DMS 273 treated with DMSO at 0.1 percent for 48 hours (cell line): ENCODE data around the gene MIDN.

Experiments used
- DNase-seq: peaks from one replicate; lab custom pipeline; 2025; lab: John Stamatoyannopoulos, UW

The MIDN gene

DNA sequence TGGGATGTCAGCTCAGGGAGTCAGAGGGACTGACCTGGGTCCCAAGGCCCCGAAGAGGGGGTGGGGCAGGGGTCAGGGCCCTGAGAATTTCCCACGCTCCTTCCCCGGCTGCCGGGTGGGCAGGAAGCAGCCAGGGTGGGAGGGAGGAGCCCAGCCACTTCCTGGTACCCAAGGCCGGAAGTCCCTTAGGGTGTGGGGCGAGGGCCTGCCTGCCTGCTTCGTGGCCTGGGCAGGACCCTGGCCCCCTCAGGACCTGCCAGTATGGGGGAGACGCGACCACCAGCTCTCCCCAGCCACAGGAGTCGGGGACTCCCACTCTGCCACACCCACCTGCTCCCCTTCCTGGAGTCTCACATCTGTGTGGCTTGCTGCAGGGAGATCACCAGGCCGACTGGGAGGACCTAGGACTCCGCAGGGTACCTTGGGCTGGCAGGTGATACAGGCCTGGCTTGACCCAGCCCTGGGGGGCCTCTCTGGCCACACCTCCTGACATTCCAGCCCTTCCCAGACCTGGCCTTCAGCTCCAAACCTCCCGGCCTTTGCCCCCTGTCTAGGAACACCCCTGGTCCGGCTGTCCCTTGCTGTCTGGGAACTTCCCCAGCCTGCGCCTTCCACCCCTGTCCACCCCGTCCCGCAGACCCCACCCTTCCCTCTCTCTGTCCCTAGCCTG, 11.0 kb downstream of the MIDN start:
- no peak for DNase-seq

DNA sequence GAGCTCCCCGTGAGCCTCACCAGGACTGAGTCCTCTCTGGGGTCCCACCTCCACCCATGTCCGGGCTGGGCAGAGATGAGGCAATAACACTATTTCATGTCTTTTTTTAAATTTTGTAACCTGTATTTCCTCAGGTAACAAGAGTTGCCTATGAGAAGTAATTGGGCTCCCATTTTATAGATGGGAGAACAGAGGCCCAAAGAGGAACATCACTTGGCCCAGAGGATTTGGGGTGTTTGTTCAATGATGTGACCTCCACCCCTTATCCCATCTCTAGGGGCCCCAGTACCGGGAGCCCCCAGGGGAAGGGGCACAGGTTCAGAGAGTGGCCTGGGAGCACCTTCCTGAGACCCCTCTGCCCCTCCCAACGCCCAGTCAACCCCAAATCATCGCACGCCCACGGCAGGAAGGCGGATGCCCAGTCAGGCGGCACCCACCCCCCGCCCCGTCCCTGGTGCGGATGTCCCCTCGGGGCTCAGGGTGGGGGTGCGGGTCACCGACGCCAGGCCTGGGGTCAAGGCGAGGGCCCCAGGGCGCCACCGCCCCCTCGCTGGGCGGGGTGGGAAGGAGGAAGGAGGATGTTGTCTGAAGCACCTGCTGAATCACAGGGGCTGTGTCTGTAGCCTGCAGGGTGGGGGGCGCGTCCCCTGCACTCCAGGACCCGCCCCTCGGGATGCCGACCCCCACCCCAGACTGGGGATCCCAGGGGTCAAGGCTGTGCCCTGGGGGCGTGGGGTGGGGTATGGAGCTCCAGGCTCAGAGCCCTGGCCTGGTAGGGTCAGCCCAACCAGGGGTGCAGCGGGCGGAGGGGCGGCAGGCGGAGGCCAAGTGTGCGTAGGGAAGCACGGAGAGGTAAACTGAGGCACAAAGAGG, 11.7 kb downstream of the MIDN start:
- DNase-seq = no peak

DNA sequence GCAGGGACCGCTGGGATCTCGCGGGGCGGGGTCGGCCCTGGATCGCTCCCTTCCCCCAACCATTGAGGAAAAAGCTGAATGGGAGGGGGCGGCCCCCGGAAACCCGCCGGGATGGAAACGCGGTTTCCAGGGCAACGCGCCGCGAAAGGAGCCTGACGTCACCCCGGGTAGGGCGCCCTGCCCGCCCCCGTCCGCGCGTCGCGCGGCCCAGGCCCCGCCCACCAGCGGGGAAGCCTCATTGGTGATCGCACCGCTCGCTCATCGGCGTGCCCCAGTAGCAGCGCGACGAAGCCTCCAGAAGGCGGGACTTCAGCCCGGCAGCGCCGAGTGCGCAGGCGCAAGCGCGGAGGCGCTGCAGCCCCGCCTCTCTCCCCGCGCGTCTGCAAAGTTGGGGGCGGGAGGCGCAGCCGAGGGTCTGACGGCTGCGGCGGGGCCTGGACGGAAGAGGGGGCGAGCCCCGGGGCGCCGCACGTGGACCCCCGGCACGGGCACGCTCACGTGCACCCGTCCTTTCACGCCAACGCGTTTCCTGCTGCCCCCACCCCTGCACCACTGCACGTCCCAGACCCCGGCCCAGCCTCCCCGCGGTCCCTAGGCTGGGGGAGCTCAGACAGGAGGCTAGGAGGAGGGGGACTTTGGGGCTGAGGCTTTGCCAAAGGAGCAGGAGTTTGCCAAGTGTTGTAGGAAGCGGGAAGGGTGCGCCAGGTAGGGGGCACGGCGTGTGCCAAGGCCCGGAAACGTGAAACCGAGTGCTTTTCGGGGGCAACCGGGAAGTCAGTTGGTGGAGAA, 12.6 kb downstream of the MIDN start:
- DNase-seq = peak; percentile 85

DNA sequence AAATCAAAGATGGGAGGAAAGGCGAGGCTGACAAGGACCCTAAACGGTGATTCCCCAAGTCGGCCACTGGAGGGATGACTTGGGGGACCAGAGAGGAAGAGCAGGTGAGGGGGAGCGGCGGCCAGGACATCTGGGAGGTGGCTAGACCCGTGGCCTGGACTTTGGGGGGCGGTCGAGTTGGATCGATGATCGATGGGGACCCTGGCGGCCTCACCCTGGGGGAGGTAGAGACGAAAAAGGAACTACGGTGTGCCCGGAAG, 13.1 kb downstream of the MIDN start:
- no peak for DNase-seq

DNA sequence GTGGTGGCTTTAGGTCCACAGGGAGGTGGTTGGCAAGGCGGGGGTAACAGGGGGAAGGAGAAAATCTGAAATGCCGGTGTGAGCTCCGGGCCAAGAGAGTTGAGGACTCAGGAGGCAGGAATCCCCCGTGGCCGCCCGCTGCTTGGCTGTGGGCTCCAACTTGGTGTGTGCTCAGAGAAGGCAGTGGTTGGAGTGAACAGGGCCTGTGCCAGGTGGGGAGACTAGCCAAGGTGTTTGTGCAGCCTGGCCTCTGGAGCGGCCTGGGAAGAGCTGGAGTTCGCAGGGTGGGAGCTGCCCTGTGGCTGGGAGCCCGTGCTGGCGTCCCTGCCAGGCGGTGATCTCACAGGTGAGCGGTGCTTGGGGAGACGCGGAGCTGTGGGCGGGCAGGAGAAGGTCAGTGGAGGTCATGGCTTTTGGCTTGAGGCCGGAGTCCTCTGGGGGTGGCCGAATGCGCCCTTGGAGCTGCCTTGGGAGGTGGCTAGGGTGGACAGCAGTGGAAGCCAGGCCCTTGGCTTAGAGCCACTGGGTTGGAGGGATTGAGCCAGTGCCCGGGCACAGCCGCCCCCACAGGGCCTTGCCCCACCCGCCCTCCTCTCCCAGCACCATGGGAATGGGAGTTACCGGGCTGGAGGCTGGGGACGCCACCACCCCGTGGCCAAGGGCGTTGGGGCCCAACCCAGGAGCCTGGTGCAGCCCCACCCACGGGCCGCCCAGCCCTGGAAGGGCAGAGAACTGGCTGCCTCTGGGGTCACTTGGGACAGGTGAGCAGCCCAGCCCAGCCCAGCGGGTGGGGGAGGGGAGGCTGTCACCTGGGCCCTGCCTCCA, 13.6 kb downstream of the MIDN start:
- DNase-seq = no peak

DNA sequence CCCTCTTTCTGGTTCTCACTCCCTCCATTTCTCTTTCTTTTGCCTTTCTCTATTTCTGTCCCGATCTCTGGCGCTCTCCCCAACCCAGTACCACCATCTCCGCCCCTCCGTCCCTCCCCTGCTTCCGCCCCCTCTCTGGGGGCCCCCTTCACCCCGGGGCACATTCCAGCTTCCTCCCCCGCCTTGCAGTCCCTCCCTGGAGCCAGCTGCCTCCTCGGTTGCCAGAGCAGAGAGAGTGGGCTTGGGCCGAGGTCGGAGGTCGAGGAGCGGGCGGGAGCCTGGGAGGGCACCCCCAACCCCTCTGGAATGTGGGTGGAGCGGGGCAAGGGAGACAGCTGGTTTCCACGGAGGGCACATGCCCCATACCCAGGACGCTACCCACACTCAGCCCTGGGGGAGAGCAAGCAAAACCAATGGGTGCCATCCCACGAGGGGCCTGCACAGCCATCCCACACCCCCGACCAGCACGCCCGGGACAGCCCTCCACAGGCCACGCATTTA, 14.3 kb downstream of the MIDN start:
- no peak for DNase-seq

DNA sequence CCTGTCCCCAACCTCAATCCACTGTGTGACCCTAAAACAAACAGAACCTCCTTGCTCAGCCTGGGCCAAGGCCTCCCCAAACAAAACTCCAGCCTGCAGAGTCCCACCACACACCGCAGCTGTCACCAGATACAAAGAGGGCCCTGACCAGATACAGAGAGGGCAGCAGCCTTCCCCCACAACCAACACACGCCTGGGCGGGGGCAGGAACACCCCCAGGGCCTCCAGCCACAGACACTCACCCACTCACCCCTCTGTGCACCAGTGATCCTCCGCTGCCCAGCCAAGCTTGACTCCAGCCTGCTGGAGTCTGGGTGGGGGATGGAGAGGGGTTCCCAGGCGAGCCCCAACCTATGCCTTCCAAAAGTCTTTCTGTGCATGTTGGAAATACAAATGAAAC, 14.8 kb downstream of the MIDN start:
- DNase-seq = no peak

DNA sequence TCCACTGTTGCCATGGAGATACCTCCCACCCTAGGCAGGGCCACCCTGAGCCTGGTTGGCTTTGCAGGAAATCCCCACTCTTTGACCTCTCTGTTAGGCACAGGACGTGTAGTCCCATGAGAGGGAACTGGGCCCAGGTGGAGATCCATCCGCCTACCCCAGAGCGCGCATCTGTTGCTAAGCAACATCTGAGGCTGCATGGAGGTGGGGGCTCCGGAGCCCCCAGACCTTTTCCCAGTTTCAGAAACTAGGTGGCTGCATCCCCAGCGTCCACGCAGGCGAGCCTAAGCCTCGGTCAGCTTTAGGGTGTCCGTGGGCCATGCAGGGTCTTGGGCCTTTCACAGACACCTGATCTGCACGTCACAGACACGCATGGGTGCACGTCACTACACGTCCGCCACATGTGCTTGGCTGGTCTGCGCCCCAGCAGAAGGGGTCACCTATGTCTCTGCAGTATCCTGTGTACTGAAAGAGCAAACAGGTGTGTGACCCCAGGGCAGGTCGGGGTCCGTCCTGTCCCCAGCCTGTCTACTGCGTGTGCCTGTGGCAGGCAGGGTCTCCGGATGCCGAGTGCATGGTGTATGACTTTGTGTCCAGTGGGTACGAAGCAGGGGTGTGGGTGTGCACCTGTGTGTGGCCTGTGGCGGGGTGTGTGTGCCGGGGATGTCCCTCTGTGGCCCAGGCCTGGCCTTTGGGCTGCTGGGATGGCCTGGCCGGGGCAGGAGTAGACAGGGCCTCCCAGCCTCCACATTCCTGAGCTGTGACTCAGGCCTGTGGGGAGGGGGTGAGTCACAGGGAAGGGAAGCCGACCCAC, 16.6 kb downstream of the MIDN start:
- no peak for DNase-seq

DNA sequence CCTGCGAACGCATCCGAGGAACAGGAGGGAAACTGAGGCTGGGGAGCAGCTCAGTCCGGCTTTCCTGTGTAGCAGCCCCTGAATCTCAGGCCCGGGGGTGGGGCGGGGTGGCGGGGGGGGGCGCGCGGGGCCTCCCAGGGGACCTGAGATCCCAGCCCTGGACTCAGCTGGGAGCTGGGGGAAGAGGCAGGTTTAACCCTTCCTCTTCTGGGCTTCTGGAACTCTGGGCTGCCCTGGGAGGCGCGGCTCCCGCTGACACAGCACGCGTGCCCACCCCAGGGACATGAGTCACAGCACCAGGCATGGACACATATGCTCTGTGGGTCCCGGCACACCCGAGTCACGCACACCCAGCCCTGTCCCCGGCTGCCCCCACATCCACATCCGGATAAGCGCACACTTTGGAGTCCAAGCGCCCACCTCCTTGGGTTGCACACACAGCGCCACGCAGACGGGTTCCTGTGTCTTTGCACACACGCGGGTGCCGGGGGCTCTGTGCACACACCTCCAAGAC, 17.3 kb downstream of the MIDN start:
- no peak for DNase-seq

DNA sequence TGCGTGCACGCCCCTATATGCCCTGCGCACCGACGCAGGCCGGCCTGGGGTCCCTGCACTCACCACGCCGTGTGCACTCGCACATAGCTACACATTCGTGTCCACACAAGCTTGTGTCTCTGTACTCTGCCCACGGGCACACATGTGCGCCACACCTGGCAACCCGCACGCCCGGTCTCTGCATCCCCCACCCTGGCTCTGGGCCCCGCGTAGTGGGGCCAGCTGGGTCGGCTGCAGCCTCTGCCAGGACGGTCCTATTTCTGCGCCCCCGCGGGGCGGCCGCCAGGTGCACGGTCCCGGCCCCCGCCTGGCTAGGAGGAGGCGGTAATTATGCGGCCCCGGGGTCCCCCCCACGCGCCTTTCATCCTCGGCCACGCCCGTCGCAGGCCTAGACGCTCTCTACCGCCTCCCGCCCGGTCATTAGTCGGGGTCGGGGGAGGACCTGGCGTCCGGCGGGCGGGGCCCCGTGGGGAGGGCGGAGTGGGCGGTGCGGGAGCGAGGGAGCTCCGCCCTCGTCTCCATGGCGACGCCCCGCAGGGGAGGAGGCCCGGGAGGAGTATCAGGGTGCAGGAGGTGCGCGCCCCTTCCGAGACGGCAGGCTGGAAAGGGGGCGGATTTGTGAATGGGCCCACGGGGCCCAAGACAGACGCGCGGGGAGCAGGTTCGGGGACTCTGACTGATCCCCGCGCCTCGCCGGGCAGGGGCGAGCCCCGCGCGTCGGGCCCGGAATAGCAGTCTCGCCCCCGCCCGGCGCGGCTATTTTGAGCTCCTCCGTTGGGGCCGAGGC, 17.9 kb downstream of the MIDN start:
- no peak for DNase-seq

DNA sequence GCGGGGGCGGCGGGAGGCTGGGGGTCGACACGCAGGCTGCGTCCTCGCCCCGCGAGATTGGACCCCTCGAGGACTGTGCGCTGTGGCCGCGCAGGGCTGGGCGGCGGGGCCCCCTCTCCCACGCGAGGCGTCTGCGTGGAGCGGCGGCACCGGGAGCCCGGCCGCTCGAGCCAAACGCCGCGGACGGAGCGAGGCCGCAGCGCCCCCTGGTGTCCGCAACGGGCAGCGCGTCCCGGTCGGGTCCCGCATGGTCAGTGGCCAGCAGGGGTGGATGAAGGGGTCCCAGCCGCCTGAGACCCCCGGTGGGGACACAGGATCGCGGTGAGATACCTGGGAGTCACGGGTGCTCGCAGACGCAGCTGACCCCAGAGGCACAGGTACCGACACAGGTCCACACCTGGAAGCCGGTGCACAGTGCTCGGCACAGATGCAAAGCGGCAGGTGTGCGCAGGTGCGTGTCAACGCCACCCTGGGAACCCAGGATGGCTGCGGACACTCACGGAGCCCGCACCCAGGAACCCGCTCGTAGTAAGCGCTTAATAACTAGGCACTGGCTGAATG, 18.6 kb downstream of the MIDN start:
- DNase-seq = no peak

DNA sequence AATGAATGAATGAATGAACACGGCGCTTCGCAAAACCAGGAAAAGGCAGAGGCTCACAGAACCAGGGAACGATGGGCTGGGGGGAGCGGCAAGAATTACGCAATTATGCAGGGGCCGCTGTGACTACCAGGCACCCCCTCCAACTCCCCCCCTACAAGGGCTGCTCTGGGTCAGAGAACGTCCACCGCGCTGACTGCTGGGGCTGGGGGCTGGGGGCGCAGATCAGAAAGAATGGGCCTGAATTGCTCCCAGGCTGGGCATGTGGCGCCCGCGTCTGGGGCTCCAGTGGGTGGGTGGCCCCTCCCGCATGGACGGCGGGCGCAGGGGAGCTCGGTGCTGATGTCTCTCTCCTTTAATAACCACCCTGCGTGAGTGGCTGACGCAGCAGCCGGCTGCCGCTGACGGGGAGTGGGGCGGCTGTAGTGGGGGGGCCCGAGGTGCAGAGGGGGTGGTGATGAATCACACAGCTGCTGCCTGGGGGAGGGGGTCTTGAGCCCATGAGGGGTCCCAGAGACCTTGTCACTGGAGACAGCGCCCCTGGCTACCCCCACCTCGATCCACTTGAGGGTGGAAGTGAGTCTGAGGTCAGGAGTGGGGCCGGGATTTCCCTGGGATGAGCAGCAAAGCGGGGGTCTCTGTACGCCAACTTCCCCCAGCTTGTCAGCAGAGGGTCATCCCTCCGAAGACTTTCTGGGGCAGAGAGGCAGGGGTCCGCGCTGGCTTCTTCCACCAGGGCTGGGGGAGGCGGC, 19.3 kb downstream of the MIDN start:
- DNase-seq = no peak

DNA sequence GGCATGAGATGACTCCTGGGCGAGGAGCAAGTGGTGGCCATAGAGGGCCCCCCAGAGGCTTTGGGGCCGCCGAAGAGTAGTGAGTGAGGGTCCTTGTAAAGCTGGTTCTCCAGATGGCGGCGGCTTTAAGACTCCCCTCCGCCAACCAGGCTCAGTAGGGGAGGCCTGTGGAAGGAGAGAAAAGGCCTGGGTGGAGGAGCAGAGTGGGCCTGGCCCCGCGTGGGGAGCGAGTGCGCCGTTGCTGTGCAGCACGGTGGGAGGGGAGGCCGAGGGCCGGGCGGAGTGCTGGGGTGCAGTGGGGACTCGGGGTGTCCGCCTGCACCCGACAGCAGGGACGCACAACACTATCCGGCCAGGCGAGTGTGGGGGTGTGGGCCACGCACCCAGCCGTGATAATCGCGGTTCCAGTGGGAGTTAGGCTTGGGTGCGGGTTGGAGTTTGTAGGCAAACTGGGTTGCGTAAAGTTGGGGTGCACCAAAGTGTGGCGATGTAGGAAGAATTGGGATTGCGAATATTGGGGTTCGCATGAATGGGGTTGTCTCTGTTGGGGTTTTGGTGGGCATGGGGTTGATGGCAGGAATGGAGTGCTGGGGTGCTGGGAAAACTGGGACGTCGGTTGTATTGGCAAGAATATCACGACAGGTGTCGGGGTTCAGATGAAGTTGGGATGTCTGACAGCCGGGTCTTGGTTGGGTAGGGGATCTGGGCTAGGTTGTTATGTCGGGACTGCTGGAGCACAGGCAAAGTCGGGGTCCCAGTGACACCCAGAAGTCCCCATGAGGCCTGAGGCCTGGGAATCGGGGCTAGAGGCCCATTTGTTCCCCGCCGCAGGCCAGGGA, 20.1 kb downstream of the MIDN start:
- DNase-seq = no peak

DNA sequence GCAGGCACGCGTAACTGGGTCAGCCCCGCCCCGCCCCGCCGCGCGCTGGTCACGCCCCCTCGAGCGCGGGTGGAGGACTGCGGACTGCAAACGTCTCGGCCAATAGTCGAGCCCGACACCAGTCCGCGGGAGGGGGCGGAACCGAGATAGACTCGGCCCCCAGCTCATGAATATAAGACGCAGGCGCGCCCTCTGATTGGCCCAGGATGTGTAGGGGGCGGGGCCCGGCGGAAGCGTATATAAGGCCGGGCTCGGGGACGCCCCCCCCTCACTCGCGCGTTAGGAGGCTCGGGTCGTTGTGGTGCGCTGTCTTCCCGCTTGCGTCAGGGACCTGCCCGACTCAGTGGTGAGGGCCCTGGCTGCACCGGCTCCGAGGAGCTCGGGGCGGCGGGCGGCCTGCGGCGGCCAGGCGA, 20.7 kb downstream of the MIDN start, which contains the start of gene CIRBP:
TSS of gene CIRBP (plus strand) at position 268 of the 413 bp plus-strand sequence. CDS start 1,602 bp downstream, outside the sequence.
- DNase-seq = peak; percentile 92

DNA sequence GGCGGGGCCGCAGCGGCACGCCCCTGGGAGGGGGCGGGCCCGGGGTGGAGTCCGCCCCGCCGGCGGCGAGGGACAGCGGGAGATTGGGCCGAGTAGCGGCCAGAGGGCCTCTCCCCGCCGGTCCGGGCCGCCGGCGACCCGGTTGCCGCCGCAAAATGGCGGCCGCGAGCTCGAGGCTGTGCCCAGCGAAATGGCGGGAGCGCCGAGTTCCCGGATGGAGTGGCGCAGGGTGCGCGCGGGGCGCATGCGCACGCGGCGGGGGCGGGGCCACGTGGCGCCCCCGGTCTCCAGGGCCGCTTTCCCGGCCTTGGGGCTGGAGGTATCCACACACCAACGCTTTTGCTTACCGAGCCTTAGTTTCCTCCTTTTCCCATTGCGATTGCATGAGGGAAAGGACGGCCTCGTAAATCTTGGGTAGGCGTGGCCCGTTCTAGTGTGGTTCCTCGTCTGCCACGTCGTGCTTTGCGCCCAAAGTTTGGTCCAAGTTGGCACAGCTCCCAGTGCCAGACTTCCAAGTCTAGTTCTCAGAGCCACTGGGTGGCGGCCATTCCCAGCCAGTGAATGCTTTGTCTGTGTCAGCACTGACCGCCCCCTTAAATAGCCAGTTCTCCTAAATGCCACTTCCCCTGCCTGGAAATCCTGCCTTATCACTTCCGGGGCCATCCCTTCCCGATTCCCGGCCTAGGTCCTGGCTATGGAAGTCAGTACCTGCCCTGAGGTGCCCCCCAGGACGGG, 21.3 kb downstream of the MIDN start:
- no peak for DNase-seq

DNA sequence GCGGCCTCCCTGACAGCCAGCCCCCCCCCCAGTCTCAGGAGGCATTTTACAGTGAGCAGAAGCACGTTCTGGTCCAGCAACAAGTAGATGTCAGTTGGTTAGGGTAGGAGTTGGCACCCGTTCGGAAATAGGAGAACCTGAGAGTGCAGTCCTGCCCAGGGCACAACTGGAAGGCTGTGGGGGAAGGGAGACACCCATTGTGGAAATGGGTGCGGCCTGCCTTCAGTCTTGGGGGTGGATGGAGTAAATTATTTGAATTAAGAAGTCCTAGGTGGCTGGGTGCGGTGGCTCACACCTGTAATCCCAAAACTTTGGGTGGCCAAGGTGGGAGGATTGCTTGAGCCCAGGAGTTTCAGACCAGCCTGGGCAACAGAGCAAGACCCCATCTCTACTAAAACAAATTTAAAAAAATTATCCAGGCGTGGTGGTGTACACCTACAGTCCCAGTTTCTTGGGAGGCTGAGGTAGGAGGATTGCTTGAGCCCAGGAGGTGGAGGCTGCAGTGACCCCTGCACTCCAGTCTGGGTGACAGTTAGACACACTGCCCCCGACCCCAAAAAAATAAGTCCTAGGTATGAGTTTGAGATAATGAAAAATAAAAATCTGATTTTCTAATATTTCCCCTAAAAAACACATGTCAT, 21.9 kb downstream of the MIDN start:
- no peak for DNase-seq
